HG03521 (cell line): Measurements from ENCODE around the gene C11orf97.

Source experiments
- ATAC-seq: cut with Tn5 transposase; IDR thresholded peaks from one replicate; pipeline ENCODE4 v1.9.1; 2021; ENCODE audit warnings: mild to moderate bottlenecking, moderate library complexity; ENCODE audit not compliant: unreplicated experiment

Gene C11orf97

GRCh38 chr11:94524341-94524740 lies 12.1 kb downstream of the C11orf97 start:
- no peak for ATAC-seq

- ATAC-seq: no peak
Measured at GRCh38 chr11:94525546-94526324, 13.5 kb downstream of the C11orf97 start.

GRCh38 chr11:94526645-94527438 lies 14.6 kb downstream of the C11orf97 start:
- no peak for ATAC-seq

GRCh38 chr11:94528551-94528950 lies 16.3 kb downstream of the C11orf97 start:
- ATAC-seq: no peak

GRCh38 chr11:94532211-94532610 lies 19.9 kb downstream of the C11orf97 start:
- ATAC-seq: no peak

- ATAC-seq: no peak
Measured at GRCh38 chr11:94533206-94533605, 20.9 kb downstream of the C11orf97 start.

- no peak for ATAC-seq
Measured at GRCh38 chr11:94533696-94534630, 21.7 kb downstream of the C11orf97 start.

GRCh38 chr11:94536386-94536785 lies 24.1 kb downstream of the C11orf97 start:
- ATAC-seq: no peak

- no peak for ATAC-seq
Measured at GRCh38 chr11:94537031-94537600, 24.9 kb downstream of the C11orf97 start.

- no peak for ATAC-seq
Measured at GRCh38 chr11:94539420-94539819, 27.2 kb downstream of the C11orf97 start.

- ATAC-seq: peak; percentile 75
Measured at GRCh38 chr11:94543695-94544645, 31.7 kb downstream of the C11orf97 start, which contains the start of gene FUT4. TSS of gene FUT4 (plus strand) at chr11:94543921. CDS start at chr11:94544134, 213 bp downstream.

GRCh38 chr11:94544646-94545263 lies 32.5 kb downstream of the C11orf97 start:
- ATAC-seq: no peak

GRCh38 chr11:94545264-94546161 lies 33.3 kb downstream of the C11orf97 start:
- ATAC-seq: no peak

GRCh38 chr11:94546162-94546470 lies 33.9 kb downstream of the C11orf97 start:
- no peak for ATAC-seq

GRCh38 chr11:94546886-94547285 lies 34.6 kb downstream of the C11orf97 start:
- no peak for ATAC-seq

GRCh38 chr11:94549146-94549545 lies 36.9 kb downstream of the C11orf97 start:
- no peak for ATAC-seq

GRCh38 chr11:94550513-94550912 lies 38.3 kb downstream of the C11orf97 start:
- ATAC-seq: no peak

- no peak for ATAC-seq
Measured at GRCh38 chr11:94553938-94554337, 41.7 kb downstream of the C11orf97 start.
